D341Med (cell line): ENCODE data around the gene PHRF1.
"Not testable (repeated sequence)": the region's sequence is repeated elsewhere in the genome, so short reads cannot be mapped to it uniquely, and the experiment has no call there.

Source experiments
- DNase-seq: peaks from one replicate; pipeline ENCODE4 v3.0.0; 2012; ENCODE audit warnings: low spot score

PHRF1 gene

GRCh38 chr11:635945-636510 is 59.8 kb downstream of the PHRF1 start:
- DNase-seq, result no peak

DNA sequence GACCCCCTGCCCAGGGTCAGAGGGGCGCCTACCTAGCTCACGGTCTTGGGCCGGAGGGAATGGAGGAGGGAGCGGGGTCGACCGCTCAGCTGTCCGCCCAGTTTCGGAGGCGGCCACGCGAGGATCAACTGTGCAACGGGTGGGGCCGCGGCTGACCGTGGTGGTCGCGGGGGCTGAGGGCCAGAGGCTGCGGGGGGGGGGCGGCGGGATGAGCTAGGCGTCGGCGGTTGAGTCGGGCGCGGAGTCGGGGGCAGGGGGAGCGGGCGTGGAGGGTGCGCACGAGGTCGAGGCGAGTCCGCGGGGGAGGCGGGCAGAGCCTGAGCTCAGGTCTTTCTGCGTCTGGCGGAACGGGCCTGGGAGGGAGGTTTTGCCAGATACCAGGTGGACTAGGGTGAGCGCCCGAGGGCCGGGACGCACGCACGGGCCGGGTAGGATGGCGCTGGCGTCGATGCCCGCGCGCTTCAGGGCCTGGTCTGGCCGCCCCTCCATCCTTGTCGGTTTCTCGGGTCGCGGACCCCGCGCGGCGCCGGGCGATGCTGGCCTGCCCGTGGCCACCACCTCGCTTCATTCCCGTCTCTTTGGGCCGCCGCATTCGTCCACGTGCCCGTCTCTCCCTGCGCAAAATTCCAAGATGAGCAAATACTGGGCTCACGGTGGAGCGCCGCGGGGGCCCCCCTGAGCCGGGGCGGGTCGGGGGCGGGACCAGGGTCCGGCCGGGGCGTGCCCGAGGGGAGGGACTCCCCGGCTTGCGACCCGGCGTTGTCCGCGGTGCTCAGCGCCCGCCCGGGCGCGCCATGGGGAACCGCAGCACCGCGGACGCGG is 60.5 kb downstream of the PHRF1 start, which contains the start of gene DRD4:
DRD4 (plus strand) TSS at position 759 of the 822 bp plus-strand sequence; CDS start at position 795, 36 bp downstream.
- peak; percentile 39 for DNase-seq

- no peak for DNase-seq
Measured at GRCh38 chr11:637333-637592, 61.0 kb downstream of the PHRF1 start.

DNA sequence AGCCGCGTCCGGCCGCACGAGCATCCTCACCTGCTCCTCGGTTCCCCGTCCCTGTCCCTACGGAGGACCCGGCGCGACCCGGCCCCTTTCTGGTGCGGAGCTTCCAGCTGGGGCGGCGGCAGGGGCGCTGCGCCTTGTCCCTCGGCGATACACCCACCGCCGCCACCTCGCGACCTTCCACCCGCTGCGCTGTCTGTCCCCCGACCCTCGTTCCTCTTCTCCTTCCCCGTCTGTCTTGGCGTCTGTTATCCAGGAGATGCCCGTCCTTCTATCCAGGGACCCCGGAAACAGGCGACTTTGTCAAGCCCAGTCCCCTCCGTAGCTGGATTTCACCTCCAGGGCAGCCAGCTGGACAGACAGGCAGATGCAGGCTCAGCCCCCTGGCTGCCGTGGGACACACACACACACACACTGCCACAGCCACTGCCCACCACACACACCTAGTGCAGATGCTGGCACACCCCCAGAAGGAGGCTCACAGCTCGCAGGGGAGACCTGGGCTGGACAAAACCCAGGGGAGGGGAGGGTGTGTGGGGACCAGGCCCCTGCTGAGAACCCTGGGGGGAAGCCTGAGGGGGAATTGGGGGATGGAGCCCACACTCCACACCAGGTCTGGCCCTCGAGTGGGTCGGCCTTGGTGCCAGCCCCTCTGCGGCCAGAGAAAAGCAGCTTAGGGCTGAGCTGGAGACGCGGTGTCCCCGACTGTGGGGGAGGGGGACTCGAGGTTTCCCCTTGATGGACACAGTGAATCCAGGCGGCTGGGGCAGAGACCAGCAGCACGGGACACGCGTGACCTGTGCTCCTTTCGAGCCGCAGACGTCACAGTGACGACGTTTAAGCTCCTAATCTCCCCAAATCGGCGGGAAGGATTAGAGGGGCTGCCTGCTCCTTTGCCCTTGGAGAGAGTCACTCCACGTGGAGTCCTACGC is 61.6 kb downstream of the PHRF1 start:
- peak; percentile 68 for DNase-seq

- DNase-seq, result peak; percentile 54
Measured at GRCh38 chr11:638631-639331, 62.5 kb downstream of the PHRF1 start.

- DNase-seq, result peak; percentile 43
Measured at GRCh38 chr11:639332-639955, 63.2 kb downstream of the PHRF1 start.

DNA sequence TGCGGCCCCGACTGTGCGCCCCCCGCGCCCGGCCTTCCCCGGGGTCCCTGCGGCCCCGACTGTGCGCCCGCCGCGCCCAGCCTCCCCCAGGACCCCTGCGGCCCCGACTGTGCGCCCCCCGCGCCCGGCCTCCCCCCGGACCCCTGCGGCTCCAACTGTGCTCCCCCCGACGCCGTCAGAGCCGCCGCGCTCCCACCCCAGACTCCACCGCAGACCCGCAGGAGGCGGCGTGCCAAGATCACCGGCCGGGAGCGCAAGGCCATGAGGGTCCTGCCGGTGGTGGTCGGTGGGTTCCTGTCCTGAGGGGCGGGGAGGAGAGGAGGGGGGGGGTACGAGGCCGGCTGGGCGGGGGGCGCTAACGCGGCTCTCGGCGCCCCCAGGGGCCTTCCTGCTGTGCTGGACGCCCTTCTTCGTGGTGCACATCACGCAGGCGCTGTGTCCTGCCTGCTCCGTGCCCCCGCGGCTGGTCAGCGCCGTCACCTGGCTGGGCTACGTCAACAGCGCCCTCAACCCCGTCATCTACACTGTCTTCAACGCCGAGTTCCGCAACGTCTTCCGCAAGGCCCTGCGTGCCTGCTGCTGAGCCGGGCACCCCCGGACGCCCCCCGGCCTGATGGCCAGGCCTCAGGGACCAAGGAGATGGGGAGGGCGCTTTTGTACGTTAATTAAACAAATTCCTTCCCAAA is 63.9 kb downstream of the PHRF1 start:
- DNase-seq, result peak; percentile 35

DNA sequence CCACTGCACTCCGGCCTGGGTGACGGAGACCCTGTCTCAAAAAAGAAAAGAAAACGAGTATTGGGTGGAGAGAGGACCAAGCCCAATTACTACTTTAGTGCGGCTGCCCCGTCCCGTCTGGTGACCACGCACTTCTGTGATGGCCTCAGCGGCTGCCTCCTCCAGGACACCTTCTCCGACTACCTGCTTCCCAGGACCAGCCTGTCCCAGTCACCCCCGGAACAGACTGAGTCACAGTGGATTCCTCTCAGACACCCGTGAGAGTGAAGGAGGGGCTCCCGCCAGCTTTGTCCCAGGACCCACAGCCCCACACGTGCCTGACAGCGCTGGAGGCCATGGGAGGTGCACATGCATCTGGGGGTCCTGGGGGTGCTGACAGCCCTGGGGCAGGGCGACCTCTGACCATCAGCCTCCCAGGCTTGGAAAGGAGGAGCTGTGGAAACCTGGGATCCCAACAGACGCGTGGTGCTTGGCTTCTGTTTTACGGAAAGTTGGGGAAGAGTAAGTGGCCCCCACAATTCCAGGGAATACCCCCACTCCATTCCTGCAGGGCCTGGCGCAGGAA is 65.6 kb downstream of the PHRF1 start:
- peak; percentile 27 for DNase-seq

GRCh38 chr11:643366-643765 is 67.1 kb downstream of the PHRF1 start:
- peak; percentile 22 for DNase-seq

GRCh38 chr11:643849-644738 is 67.8 kb downstream of the PHRF1 start:
- peak; percentile 29 for DNase-seq

GRCh38 chr11:645536-645935 is 69.3 kb downstream of the PHRF1 start:
- peak; percentile 19 for DNase-seq

DNA sequence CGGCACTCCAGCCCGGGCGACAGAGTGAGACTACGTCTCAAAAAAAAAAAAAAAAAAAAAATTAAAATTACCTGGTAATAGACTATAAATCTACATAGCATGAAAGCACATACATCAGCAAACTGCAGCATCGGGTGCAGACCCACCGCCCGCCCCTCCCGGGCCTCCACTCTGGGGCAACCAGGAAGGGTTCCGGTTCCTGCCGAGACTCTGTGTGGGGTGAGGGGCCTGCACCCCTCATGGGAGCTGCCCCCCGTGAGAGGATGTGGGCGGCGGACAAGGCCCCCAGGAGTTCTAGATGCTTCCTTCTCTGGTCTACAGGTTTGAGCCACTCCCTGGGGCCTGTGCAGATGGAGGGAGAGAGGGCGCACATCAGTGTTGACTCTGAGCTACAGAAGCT is 69.9 kb downstream of the PHRF1 start:
- DNase-seq, result peak; percentile 31

- not testable (repeated sequence) for DNase-seq
Measured at GRCh38 chr11:647672-648158, 71.4 kb downstream of the PHRF1 start.

DNA sequence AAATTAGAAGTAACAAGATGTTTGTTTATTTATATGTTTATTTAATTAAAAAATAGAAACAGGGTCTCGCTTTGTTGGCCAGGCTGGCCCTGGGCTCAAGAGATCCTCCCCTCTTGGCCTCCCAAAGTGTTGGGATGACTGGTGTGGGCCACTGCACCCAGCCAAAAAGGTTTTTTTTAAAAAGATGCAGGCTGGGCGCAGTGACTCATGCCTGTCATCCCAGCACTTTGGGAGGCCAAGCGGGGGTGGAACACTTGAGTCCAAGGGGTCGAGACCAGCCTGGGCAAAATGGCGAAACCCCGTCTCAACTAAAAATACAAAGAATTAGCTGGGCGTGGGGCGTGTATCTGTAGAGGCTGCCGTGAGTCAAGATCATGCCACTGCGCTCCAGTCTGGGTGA is 74.2 kb downstream of the PHRF1 start:
- DNase-seq, result no peak

GRCh38 chr11:653136-653535 is 76.9 kb downstream of the PHRF1 start:
- not testable (repeated sequence) for DNase-seq

DNA sequence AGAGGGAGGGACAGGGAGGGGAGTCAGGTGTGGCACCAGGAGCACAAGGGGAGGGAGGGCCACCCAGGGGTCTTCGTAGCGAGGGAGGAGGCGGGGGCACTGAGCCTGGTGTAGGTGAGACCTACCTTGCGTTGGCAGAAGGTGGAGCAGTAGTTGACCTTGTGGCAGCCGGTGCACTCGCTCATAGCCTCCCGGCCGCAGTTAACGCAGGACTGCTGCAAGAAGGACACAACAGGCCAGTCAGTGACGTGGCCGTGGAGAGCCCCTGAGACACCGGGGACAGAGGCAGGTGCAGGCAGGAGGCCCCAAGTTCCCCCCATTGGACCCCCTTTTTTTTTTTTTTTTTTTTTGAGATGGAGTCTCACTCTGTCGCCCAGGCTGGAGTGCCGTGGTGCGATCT is 77.6 kb downstream of the PHRF1 start:
- DNase-seq, result no peak

DNA sequence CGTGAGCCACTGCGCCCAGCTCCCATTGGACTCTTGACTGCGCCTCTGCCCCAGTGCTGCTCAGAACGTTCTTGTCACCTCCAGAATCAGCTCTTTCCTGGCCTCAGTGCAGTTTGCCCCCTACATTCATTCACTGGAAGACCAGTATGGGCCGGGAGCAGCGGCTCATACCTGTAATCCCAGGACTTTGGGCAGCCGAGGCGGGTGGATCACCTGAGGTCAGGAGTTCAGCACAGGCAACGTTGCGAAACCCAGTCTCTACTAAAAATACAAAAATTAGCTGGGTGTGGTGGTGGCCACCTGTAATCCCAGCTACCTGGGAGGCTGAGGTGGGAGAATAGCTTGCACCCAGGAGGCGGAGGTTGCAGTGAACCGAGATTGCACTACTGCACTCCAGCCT is 78.2 kb downstream of the PHRF1 start:
- DNase-seq, result not testable (repeated sequence)

DNA sequence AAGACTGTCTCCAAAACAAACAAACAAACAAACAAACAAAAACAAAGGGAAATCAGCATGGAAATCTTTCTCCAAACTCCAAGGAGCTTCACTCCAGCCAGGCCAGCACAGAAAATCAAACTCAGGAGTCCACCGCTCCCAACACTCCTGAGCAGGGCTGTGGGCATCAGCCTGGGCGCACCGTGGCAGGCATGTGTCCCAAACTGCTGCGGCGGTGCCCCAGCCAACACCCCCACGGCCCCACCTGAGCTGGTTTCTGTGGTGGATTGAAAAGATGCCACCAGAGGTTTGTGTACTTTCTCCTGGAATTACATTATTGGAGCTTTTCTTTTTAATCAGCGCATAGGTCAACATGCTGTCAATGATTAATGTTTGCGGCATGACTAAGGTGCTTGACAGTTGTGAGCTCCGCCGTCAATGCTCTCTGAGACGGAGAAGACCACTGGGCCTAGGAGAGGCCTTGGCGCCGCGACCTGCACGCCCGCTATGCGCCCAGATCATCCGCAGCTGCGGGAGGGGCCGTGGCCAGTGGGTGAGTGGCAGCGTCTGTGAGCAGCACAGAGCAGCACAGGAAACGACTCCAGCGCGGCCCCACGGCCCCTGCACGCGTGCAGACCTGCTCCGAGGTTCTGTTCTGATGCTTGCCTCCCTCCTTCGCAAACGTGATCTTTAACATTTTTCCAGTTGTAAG is 78.9 kb downstream of the PHRF1 start:
- no peak for DNase-seq

- no peak for DNase-seq
Measured at GRCh38 chr11:656426-656825, 80.2 kb downstream of the PHRF1 start.
